ENCODE results near the gene MAP4K5.
"Not testable (repeated sequence)": the region's sequence is repeated elsewhere in the genome, so short reads cannot be mapped to it uniquely, and the experiment has no call there.

MAP4K5 gene

GRCh38 chr14:50521912-50522341, 10.4 kb downstream of the MAP4K5 start:
- ChIA-PET POLR2A (no interaction called here), CTCF (interaction anchor here (1.1 to 1.8 kb wide), 3 partner anchors 10 to 201 kb away, joined by 4 to 11 read pairs (median 7); partner anchors contain the start of gene MAP4K5)
- peak; percentile 45 for DNase-seq (ENCODE audit: extremely low spot score)
- TF ChIP-seq CTCF (IDR thresholded peaks at IDR 0.05; ENCODE audit: control extremely low read depth, extremely low read depth, low read depth, missing control alignments), result no peak

- no peak for TF ChIP-seq CTCF (IDR thresholded peaks at IDR 0.05; ENCODE audit: control extremely low read depth, extremely low read depth, low read depth, missing control alignments)
- CTCF ChIA-PET, result interaction anchor here (1.2 to 1.8 kb wide), 4 partner anchors 10 to 242 kb away, joined by 3 to 11 read pairs (median 6); partner anchors contain the start of gene MAP4K5
- POLR2A ChIA-PET, result no interaction called here
- DNase-seq (ENCODE audit: extremely low spot score), result peak; percentile 40
Measured at GRCh38 chr14:50520947-50521815, 11.2 kb downstream of the MAP4K5 start.

GRCh38 chr14:50516091-50516490, 16.3 kb downstream of the MAP4K5 start:
- POLR2A ChIA-PET, result no interaction called here
- CTCF ChIA-PET, result interaction anchor here (1.5 kb wide), 1 partner anchor 195 kb away, joined by 4 read pairs; no protein-coding TSS in a partner anchor
- TF ChIP-seq CTCF (IDR thresholded peaks at IDR 0.05; ENCODE audit: control extremely low read depth, extremely low read depth, low read depth, missing control alignments), result no peak
- DNase-seq (ENCODE audit: extremely low spot score), result no peak

- no peak for DNase-seq (ENCODE audit: extremely low spot score)
- TF ChIP-seq CTCF (IDR thresholded peaks at IDR 0.05; ENCODE audit: control extremely low read depth, extremely low read depth, low read depth, missing control alignments), result no peak
- ChIA-PET CTCF (no interaction called here), POLR2A (no interaction called here)
Measured at GRCh38 chr14:50512463-50512862, 19.9 kb downstream of the MAP4K5 start.

- ChIA-PET POLR2A (no interaction called here), CTCF (no interaction called here)
Measured at GRCh38 chr14:50510157-50510556, 22.2 kb downstream of the MAP4K5 start.

GRCh38 chr14:50507078-50507477, 25.3 kb downstream of the MAP4K5 start:
- POLR2A ChIA-PET; DNase-seq (ENCODE audit: extremely low spot score): not testable (repeated sequence)
- CTCF ChIA-PET, result interaction anchor here (1.4 kb wide), 1 partner anchor 186 kb away, joined by 3 read pairs; no protein-coding TSS in a partner anchor

More at GRCh38 chr14:50510157-50510556, 22.2 kb downstream of the MAP4K5 start:
- TF ChIP-seq CTCF (IDR thresholded peaks at IDR 0.05; ENCODE audit: control extremely low read depth, extremely low read depth, low read depth, missing control alignments), result no peak
- DNase-seq (ENCODE audit: extremely low spot score), result no peak

GRCh38 chr14:50501642-50502041, 30.7 kb downstream of the MAP4K5 start:
- DNase-seq (ENCODE audit: extremely low spot score), result no peak
- no peak for TF ChIP-seq CTCF (IDR thresholded peaks at IDR 0.05; ENCODE audit: control extremely low read depth, extremely low read depth, low read depth, missing control alignments)
- ChIA-PET CTCF (no interaction called here), POLR2A (no interaction called here)

Measured in GM10248 (cell line).